Measurements from ENCODE around the gene PTPN20.
A peak's percentile ranks its signal among the peaks of the same experiment; 100 is the strongest.

Gene PTPN20

GRCh38 chr10:47029181-47030009 lies 118.2 kb downstream of the PTPN20 start:
- TF ChIP-seq CTCF (IDR thresholded peaks at IDR 0.05; ENCODE audit: low read length, missing control alignments) = no peak
- DNase-seq (ENCODE audit: low read depth) = no peak

GRCh38 chr10:47030191-47030703 lies 119.0 kb downstream of the PTPN20 start:
- no peak overlapping the region for H3K4me3 ChIP-seq (replicated peaks; ENCODE audit: low read depth, low read length)
- no peak for DNase-seq (ENCODE audit: low read depth)
- no peak for TF ChIP-seq CTCF (IDR thresholded peaks at IDR 0.05; ENCODE audit: low read length, missing control alignments)

More at GRCh38 chr10:47029181-47030009, 118.2 kb downstream of the PTPN20 start:
- H3K4me3 ChIP-seq (replicated peaks; ENCODE audit: low read depth, low read length) = no peak overlapping the region

- no peak for DNase-seq (ENCODE audit: low read depth)
- TF ChIP-seq CTCF (IDR thresholded peaks at IDR 0.05; ENCODE audit: low read length, missing control alignments) = peak; percentile 2
Measured at GRCh38 chr10:47031211-47031900, 120.1 kb downstream of the PTPN20 start.

GRCh38 chr10:47031901-47032465 lies 120.8 kb downstream of the PTPN20 start:
- H3K4me3 ChIP-seq (replicated peaks; ENCODE audit: low read depth, low read length) = no peak overlapping the region
- TF ChIP-seq CTCF (IDR thresholded peaks at IDR 0.05; ENCODE audit: low read length, missing control alignments) = no peak
- no peak for DNase-seq (ENCODE audit: low read depth)

More at GRCh38 chr10:47031211-47031900, 120.1 kb downstream of the PTPN20 start:
- H3K4me3 ChIP-seq (replicated peaks; ENCODE audit: low read depth, low read length) = no peak overlapping the region

- no peak for DNase-seq (ENCODE audit: low read depth)
- H3K4me3 ChIP-seq (replicated peaks; ENCODE audit: low read depth, low read length) = no peak overlapping the region
- no peak for TF ChIP-seq CTCF (IDR thresholded peaks at IDR 0.05; ENCODE audit: low read length, missing control alignments)
Measured at GRCh38 chr10:47033081-47033480, 121.9 kb downstream of the PTPN20 start.

GRCh38 chr10:47033541-47034270 lies 122.5 kb downstream of the PTPN20 start:
- no peak for TF ChIP-seq CTCF (IDR thresholded peaks at IDR 0.05; ENCODE audit: low read length, missing control alignments)
- no peak overlapping the region for H3K4me3 ChIP-seq (replicated peaks; ENCODE audit: low read depth, low read length)
- DNase-seq (ENCODE audit: low read depth) = no peak

Data from fibroblast of pulmonary artery (primary cell).